BE2C (cell line): ENCODE data around the gene TNFSF8.

ENCODE experiments used
- DNase-seq: peaks from one replicate; pipeline ENCODE4 v3.0.0-alpha.2; 2020
- H3K27me3 ChIP-seq: fragments of 250-450 bp; sonication (Bioruptor Pico); 2 replicates; pipeline ENCODE4 v1.5.1; 2020; ENCODE audit warnings: mild to moderate bottlenecking
- H3K36me3 ChIP-seq: fragments of 250-450 bp; sonication (Bioruptor Pico); 2 replicates; pipeline ENCODE4 v1.5.1; 2020; ENCODE audit warnings: mild to moderate bottlenecking
- H3K4me1 ChIP-seq: fragments of 250-450 bp; sonication (Bioruptor Pico); 2 replicates; pipeline ENCODE4 v1.5.1; 2020
- H3K4me3 ChIP-seq: 2 replicates; pipeline ENCODE4 v1.5.1; 2011; ENCODE audit warnings: low read depth, low read length
- H3K9me3 ChIP-seq: fragments of 250-450 bp; sonication (Bioruptor Pico); 2 replicates; pipeline ENCODE4 v1.5.1; 2020
- TF ChIP-seq, protein P1 (sequence below): IDR thresholded peaks from 2 replicates; pipeline ENCODE4 v1.5.1; 2012; ENCODE audit warnings: mild to moderate bottlenecking, low read depth, low read length

Gene TNFSF8

DNA sequence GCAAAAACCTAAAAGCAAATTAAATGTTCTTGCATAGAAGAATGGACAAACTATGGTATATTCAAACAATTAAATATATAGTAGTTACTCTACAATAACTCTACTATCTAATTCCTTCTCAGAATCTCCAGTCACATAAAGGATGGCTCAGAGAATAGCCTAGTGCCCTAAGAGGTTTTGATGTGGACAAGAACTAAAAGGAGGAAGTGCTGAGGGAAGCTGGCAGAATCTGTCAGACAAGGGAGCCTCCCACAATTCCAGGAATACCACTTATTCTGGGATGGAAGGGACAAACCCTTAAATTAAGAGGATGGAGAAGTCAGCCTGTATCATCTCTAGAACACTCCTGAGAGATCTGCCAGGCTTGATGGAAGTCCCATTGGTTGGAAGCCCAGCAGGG, 30.4 kb downstream of the TNFSF8 start:
- H3K9me3 ChIP-seq = no peaks in the 10 kb centered on the region
- H3K27me3 ChIP-seq = no peaks in the 10 kb centered on the region
- no peak overlapping the region for H3K4me3 ChIP-seq
- H3K4me1 ChIP-seq = no peaks in the 10 kb centered on the region
- DNase-seq = no peak
- TF ChIP-seq, protein P1, sequence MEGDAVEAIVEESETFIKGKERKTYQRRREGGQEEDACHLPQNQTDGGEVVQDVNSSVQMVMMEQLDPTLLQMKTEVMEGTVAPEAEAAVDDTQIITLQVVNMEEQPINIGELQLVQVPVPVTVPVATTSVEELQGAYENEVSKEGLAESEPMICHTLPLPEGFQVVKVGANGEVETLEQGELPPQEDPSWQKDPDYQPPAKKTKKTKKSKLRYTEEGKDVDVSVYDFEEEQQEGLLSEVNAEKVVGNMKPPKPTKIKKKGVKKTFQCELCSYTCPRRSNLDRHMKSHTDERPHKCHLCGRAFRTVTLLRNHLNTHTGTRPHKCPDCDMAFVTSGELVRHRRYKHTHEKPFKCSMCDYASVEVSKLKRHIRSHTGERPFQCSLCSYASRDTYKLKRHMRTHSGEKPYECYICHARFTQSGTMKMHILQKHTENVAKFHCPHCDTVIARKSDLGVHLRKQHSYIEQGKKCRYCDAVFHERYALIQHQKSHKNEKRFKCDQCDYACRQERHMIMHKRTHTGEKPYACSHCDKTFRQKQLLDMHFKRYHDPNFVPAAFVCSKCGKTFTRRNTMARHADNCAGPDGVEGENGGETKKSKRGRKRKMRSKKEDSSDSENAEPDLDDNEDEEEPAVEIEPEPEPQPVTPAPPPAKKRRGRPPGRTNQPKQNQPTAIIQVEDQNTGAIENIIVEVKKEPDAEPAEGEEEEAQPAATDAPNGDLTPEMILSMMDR = no peak
- H3K36me3 ChIP-seq = no peaks in the 10 kb centered on the region

GRCh38 chr9:114899461-114899860, 30.9 kb downstream of the TNFSF8 start:
- Histone ChIP-seq H3K27me3 (no peaks in the 10 kb centered on the region), H3K4me1 (no peaks in the 10 kb centered on the region), H3K4me3 (no peak overlapping the region), H3K9me3 (no peaks in the 10 kb centered on the region), H3K36me3 (no peaks in the 10 kb centered on the region)
- TF ChIP-seq, protein P1 = no peak
- no peak for DNase-seq

DNA sequence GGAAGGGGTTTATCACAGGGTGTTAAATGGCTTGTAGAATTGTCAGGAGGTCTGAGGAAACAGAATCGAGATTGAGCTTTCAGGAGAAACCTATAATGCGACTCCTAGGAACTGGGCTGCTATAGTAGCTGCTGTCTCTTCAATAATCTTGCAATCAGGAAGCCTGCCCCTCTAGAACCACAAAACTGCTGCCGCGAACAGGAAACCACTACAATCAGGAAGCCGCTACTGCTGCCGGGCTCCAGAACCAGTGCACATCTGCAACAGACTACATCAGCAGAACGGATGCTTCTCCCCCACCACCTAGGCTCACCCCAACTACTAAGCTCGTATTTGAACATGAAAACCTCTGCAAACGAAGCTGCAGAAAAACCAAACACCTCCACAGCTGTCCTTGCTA, 31.6 kb downstream of the TNFSF8 start:
- TF ChIP-seq, protein P1 = no peak
- no peaks in the 10 kb centered on the region for H3K27me3 ChIP-seq
- no peaks in the 10 kb centered on the region for H3K4me1 ChIP-seq
- no peak for DNase-seq
- no peaks in the 10 kb centered on the region for H3K36me3 ChIP-seq
- no peak overlapping the region for H3K4me3 ChIP-seq
- no peaks in the 10 kb centered on the region for H3K9me3 ChIP-seq

GRCh38 chr9:114897196-114897595, 33.2 kb downstream of the TNFSF8 start:
- Histone ChIP-seq H3K36me3 (no peaks in the 10 kb centered on the region), H3K27me3 (no peaks in the 10 kb centered on the region), H3K4me3 (no peak overlapping the region), H3K9me3 (no peaks in the 10 kb centered on the region), H3K4me1 (no peaks in the 10 kb centered on the region)
- no peak for DNase-seq
- TF ChIP-seq, protein P1 = no peak

- H3K36me3 ChIP-seq = no peaks in the 10 kb centered on the region
- no peaks in the 10 kb centered on the region for H3K4me1 ChIP-seq
- DNase-seq = no peak
- no peaks in the 10 kb centered on the region for H3K9me3 ChIP-seq
- no peaks in the 10 kb centered on the region for H3K27me3 ChIP-seq
- no peak overlapping the region for H3K4me3 ChIP-seq
- TF ChIP-seq, protein P1 = no peak
Measured at GRCh38 chr9:114896344-114896743, 34.0 kb downstream of the TNFSF8 start.

GRCh38 chr9:114895521-114895991, 34.8 kb downstream of the TNFSF8 start:
- H3K4me1 ChIP-seq = no peaks in the 10 kb centered on the region

More at GRCh38 chr9:114895521-114895991, 34.8 kb downstream of the TNFSF8 start:
- Histone ChIP-seq H3K27me3 (no peaks in the 10 kb centered on the region), H3K36me3 (no peaks in the 10 kb centered on the region), H3K9me3 (no peaks in the 10 kb centered on the region), H3K4me3 (no peak overlapping the region)
- TF ChIP-seq, protein P1 = no peak
- DNase-seq = no peak
